Measurements from ENCODE around the gene CNTN4.

DNA sequence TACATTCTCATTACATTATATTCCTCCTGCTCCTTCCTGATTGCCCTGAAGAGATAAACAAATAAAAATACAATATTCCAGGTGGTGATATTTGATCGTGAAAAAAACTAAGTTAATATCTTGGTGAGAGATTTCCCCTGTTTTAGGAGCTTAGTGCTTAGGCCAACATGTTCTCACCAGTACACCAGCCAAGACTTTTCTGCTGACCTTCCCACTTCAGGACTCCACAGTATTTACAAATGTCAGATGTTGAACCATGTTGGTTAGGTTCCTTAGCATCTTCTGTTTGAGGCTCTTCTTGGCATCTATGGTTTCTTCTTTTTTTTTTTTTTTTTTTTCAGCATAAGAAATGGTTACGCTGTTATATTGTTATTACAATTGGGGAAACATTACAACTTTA, 764.5 kb downstream of the CNTN4 start:
- no peak for TF ChIP-seq EZH2 (IDR thresholded peaks at IDR 0.05; ENCODE audit: low read depth, low read length, severe bottlenecking)
- TF ChIP-seq RAD21 (IDR thresholded peaks at IDR 0.05 in 1 of 2, conservative IDR thresholded peaks at IDR 0.05 in 1 of 2; ENCODE audit: low read depth in 2 of 2, low read length in 2 of 2) = no peak
- TF ChIP-seq, protein P1, sequence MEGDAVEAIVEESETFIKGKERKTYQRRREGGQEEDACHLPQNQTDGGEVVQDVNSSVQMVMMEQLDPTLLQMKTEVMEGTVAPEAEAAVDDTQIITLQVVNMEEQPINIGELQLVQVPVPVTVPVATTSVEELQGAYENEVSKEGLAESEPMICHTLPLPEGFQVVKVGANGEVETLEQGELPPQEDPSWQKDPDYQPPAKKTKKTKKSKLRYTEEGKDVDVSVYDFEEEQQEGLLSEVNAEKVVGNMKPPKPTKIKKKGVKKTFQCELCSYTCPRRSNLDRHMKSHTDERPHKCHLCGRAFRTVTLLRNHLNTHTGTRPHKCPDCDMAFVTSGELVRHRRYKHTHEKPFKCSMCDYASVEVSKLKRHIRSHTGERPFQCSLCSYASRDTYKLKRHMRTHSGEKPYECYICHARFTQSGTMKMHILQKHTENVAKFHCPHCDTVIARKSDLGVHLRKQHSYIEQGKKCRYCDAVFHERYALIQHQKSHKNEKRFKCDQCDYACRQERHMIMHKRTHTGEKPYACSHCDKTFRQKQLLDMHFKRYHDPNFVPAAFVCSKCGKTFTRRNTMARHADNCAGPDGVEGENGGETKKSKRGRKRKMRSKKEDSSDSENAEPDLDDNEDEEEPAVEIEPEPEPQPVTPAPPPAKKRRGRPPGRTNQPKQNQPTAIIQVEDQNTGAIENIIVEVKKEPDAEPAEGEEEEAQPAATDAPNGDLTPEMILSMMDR (IDR thresholded peaks at IDR 0.05; ENCODE audit: control extremely low read depth in 1 of 3, insufficient read depth in 1 of 3, low read depth in 1 of 3, low read length in 3 of 3) = no peak
- no peak for TF ChIP-seq POLR2A (IDR thresholded peaks at IDR 0.05; ENCODE audit: control extremely low read depth in 1 of 2, low read depth in 2 of 2, low read length in 2 of 2)
- TF ChIP-seq, protein P2, sequence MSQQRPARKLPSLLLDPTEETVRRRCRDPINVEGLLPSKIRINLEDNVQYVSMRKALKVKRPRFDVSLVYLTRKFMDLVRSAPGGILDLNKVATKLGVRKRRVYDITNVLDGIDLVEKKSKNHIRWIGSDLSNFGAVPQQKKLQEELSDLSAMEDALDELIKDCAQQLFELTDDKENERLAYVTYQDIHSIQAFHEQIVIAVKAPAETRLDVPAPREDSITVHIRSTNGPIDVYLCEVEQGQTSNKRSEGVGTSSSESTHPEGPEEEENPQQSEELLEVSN (IDR thresholded peaks at IDR 0.05) = no peak
- no peak for TF ChIP-seq SIN3A (conservative IDR thresholded peaks at IDR 0.05 in 1 of 2, IDR thresholded peaks at IDR 0.05 in 1 of 2; ENCODE audit: low read depth in 1 of 2, low read length in 2 of 2)
